HepG2 (cell line): ENCODE results near the gene AUTS2. TPM values are rescaled to one million over a fixed set of nuclear protein-coding genes. Genes with fewer than 3 reads are reported as not detected.

Experiments
- GLI4 ChIP-seq: sonication (generic); formaldehyde crosslinking; IDR thresholded peaks from 2 replicates; pipeline ENCODE4 v1.5.1; 2020; ENCODE audit warnings: missing genetic modification reagents, mild to moderate bottlenecking, moderate library complexity, borderline replicate concordance
- YEATS4 ChIP-seq: sonication (generic); formaldehyde crosslinking; IDR thresholded peaks from 2 replicates; pipeline ENCODE4 v1.4.0; 2020; ENCODE audit warnings: missing genetic modification reagents, borderline replicate concordance
- ZBTB40 ChIP-seq, 2 experiments: fragments of 450-650 bp in 1 of 2; sonication (generic) in 1 of 2; formaldehyde crosslinking in 1 of 2; IDR thresholded peaks; 2 replicates each; pipeline versions ENCODE4 v1.6.1 to v1.8.0; 2016 to 2022; ENCODE audit warnings: antibody characterized with exemption in 1 of 2, mild to moderate bottlenecking in 1 of 2, missing genetic modification reagents in 1 of 2
- ZNF205 ChIP-seq: IDR thresholded peaks from 2 replicates; pipeline ENCODE4 v1.6.1; 2018; ENCODE audit warnings: missing biosample characterization, missing genetic modification reagents
- ZNF362 ChIP-seq: sonication (generic); formaldehyde crosslinking; IDR thresholded peaks from 2 replicates; pipeline ENCODE4 v1.4.0; 2020; ENCODE audit warnings: missing genetic modification reagents, mild to moderate bottlenecking, borderline replicate concordance
- ZNF652 ChIP-seq: IDR thresholded peaks from 2 replicates; pipeline ENCODE4 v1.6.1; 2016; ENCODE audit warnings: low read depth, borderline replicate concordance
- polyA plus RNA-seq, 8 experiments: library from polyadenylated mRNA; depleted of rRNA in 3 of 8; stranded (reverse) in 7 of 8; unstranded in 1 of 8; fragments of >200 nt; fragmentation: Illumina TruSeq in 4 of 8; extraction: Trizol in 4 of 8; gene quantifications; 2 replicates each; pipeline versions ENCODE4 v1.2.1 to v1.2.3, GENCODE V29; 2011 to 2016; ENCODE audit warnings: low read depth in 4 of 8, missing spikeins in 1 of 8, mixed read lengths in 1 of 8; ENCODE audit not compliant: insufficient read depth in 1 of 8
- total RNA-seq, 5 experiments: library from RNA; depleted of rRNA; stranded (reverse); fragments of >200 nt; fragmentation: Illumina TruSeq; extraction: Trizol; gene quantifications; 2 replicates each; pipeline ENCODE4 v1.2.3, GENCODE V29; 2016; ENCODE audit warnings: low read depth in 1 of 5
- TF ChIP-seq, protein P1 (sequence below): sonication (generic); formaldehyde crosslinking; conservative IDR thresholded peaks from 2 replicates; pipeline ENCODE4 v1.8.0; 2022; ENCODE audit warnings: low read depth, missing genetic modification reagents
- TF ChIP-seq, protein P2 (sequence below), 2 experiments: sonication (generic) in 1 of 2; formaldehyde crosslinking in 1 of 2; IDR thresholded peaks; 2 replicates each; pipeline versions ENCODE4 v1.4.0 to v1.6.1; 2018 to 2020; ENCODE audit warnings: missing genetic modification reagents in 2 of 2, borderline replicate concordance in 1 of 2, low read depth in 1 of 2, mild to moderate bottlenecking in 1 of 2, missing biosample characterization in 1 of 2
- TF ChIP-seq, protein P3 (sequence below): sonication (generic); formaldehyde crosslinking; IDR thresholded peaks from 2 replicates; pipeline ENCODE4 v1.9.0; 2021; ENCODE audit warnings: missing genetic modification reagents, borderline replicate concordance

Gene AUTS2
- total and polyA plus RNA-seq, 2 of the 13 experiments (the other 11 are each of a cell fraction or from before 2014, with no cell fraction given): 0.38 TPM; not detected in 1

DNA sequence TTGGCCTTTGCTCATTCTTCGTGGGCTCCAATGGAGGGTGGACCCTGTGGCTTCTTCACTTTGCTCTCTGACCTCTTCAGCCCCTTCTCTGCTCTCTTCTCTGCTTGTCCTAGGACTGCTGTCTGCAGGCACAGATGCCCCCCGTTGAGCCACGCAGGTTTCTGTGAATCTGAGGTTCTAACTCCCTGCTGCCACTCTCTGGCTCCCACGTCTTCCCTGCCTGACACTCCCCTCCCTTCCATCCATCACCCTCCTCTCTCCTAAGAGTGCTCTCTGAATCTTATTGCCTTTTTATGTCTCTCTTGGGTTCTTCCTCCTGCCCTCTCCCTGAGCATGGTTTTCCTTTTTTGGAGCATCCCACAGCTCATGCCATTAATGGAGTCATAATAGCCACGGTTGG is 1034.1 kb downstream of the AUTS2 start (continued):
- TF ChIP-seq, protein P1, sequence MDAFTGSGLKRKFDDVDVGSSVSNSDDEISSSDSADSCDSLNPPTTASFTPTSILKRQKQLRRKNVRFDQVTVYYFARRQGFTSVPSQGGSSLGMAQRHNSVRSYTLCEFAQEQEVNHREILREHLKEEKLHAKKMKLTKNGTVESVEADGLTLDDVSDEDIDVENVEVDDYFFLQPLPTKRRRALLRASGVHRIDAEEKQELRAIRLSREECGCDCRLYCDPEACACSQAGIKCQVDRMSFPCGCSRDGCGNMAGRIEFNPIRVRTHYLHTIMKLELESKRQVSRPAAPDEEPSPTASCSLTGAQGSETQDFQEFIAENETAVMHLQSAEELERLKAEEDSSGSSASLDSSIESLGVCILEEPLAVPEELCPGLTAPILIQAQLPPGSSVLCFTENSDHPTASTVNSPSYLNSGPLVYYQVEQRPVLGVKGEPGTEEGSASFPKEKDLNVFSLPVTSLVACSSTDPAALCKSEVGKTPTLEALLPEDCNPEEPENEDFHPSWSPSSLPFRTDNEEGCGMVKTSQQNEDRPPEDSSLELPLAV (CRISPR knock-in tag): no peak
- TF ChIP-seq GLI4 (no peak), ZNF205 (CRISPR knock-in tag) (no peak), ZBTB40 (IDR thresholded peaks at IDR 0.05) (no peak), ZBTB40 (CRISPR knock-in tag; IDR thresholded peaks at IDR 0.05) (no peak), ZNF362 (CRISPR knock-in tag) (no peak), YEATS4 (CRISPR knock-in tag) (no peak), ZNF652 (no peak)
- TF ChIP-seq, protein P2, sequence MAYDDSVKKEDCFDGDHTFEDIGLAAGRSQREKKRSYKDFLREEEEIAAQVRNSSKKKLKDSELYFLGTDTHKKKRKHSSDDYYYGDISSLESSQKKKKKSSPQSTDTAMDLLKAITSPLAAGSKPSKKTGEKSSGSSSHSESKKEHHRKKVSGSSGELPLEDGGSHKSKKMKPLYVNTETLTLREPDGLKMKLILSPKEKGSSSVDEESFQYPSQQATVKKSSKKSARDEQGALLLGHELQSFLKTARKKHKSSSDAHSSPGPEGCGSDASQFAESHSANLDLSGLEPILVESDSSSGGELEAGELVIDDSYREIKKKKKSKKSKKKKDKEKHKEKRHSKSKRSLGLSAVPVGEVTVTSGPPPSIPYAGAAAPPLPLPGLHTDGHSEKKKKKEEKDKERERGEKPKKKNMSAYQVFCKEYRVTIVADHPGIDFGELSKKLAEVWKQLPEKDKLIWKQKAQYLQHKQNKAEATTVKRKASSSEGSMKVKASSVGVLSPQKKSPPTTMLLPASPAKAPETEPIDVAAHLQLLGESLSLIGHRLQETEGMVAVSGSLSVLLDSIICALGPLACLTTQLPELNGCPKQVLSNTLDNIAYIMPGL (CRISPR knock-in tag; IDR thresholded peaks at IDR 0.05; ENCODE audit: borderline replicate concordance in 1 of 2, low read depth in 1 of 2): no peak
- TF ChIP-seq, protein P3, sequence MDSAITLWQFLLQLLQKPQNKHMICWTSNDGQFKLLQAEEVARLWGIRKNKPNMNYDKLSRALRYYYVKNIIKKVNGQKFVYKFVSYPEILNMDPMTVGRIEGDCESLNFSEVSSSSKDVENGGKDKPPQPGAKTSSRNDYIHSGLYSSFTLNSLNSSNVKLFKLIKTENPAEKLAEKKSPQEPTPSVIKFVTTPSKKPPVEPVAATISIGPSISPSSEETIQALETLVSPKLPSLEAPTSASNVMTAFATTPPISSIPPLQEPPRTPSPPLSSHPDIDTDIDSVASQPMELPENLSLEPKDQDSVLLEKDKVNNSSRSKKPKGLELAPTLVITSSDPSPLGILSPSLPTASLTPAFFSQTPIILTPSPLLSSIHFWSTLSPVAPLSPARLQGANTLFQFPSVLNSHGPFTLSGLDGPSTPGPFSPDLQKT (CRISPR knock-in tag): no peak
